Right lobe of liver (tissue), 4 donors: ENCODE data around the gene BMPR2.

Source experiments
- POLR2A ChIP-seq: fragments of 450-650 bp; IDR thresholded peaks from one replicate; pipeline ENCODE4 v1.6.1; 2017; ENCODE audit warnings: antibody characterized with exemption, mild to moderate bottlenecking
- TF ChIP-seq, protein P1 (sequence below), 4 donors: fragments of 200-600 bp in 3 of 4; fragments of 450-650 bp in 1 of 4; IDR thresholded peaks; one replicate each; pipeline versions ENCODE4 v1.5.1 to v1.8.0; 2016 to 2022; ENCODE audit warnings: antibody characterized with exemption in 4 of 4, mild to moderate bottlenecking in 2 of 4
- donor health status: DM: no; HTN: no; CAD: no.
- donor health status: DM: no; HTN: no; CAD: no.
- donor health status: DM: no; HTN: yes; CAD: no.

- TF ChIP-seq, protein P1, sequence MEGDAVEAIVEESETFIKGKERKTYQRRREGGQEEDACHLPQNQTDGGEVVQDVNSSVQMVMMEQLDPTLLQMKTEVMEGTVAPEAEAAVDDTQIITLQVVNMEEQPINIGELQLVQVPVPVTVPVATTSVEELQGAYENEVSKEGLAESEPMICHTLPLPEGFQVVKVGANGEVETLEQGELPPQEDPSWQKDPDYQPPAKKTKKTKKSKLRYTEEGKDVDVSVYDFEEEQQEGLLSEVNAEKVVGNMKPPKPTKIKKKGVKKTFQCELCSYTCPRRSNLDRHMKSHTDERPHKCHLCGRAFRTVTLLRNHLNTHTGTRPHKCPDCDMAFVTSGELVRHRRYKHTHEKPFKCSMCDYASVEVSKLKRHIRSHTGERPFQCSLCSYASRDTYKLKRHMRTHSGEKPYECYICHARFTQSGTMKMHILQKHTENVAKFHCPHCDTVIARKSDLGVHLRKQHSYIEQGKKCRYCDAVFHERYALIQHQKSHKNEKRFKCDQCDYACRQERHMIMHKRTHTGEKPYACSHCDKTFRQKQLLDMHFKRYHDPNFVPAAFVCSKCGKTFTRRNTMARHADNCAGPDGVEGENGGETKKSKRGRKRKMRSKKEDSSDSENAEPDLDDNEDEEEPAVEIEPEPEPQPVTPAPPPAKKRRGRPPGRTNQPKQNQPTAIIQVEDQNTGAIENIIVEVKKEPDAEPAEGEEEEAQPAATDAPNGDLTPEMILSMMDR (IDR thresholded peaks at IDR 0.05), result no peak
- no peak for TF ChIP-seq POLR2A
Measured at GRCh38 chr2:202486351-202486750, 110.2 kb downstream of the BMPR2 start.
